H1 (cell line): Measurements from ENCODE around the gene TRPM1. TPM values are rescaled to one million over a fixed set of nuclear protein-coding genes. Genes with fewer than 3 reads are reported as not detected.

ENCODE experiments used
- CTCF ChIA-PET: fragments of 300-600 bp; sonication (Branson Sonifier 250); formaldehyde crosslinking; loops from one replicate; lab custom pipeline; 2021; ENCODE audit not compliant: partially characterized antibody; lab: Charles Lee
- POLR2A ChIA-PET: fragments of 300-600 bp; sonication (Branson Sonifier 250); formaldehyde crosslinking; loops from one replicate; lab custom pipeline; 2021; ENCODE audit warnings: inconsistent platforms; ENCODE audit not compliant: partially characterized antibody; lab: Charles Lee
- DNase-seq, 2 experiments: peaks; one replicate each; pipeline versions ENCODE4 v3.0.0 to v3.0.0-alpha.2; 2010 to 2022; ENCODE audit warnings: low spot score in 2 of 2, low read depth in 1 of 2, mixed read lengths in 1 of 2
- FAIRE-seq: peaks from 2 replicates; lab custom pipeline; 2011; peaks lifted over from hg19 to GRCh38; lab: Jason Lieb, UNC
- H2AFZ ChIP-seq: 2 replicates; pipeline ENCODE4 v1.8.1; 2012; ENCODE audit warnings: low read length, inconsistent platforms
- H2AK5ac ChIP-seq: 2 replicates; pipeline ENCODE4 v1.6.1; 2013; ENCODE audit warnings: low read depth, low read length
- H2BK120ac ChIP-seq: replicated peaks from 2 replicates; pipeline ENCODE3; 2013; ENCODE audit warnings: low read depth, low read length, inconsistent platforms
- H2BK12ac ChIP-seq: 2 replicates; pipeline ENCODE4 v1.6.1; 2013; ENCODE audit warnings: low read depth, low read length
- H2BK15ac ChIP-seq: 2 replicates; pipeline ENCODE4 v1.6.1; 2013; ENCODE audit warnings: low read length
- H2BK20ac ChIP-seq: 2 replicates; pipeline ENCODE4 v1.6.1; 2013; ENCODE audit warnings: low read length
- H2BK5ac ChIP-seq: 2 replicates; pipeline ENCODE4 v1.6.1; 2013; ENCODE audit warnings: low read depth, low read length
- H3K14ac ChIP-seq: 2 replicates; pipeline ENCODE4 v1.6.1; 2013; ENCODE audit warnings: inconsistent platforms; ENCODE audit not compliant: insufficient read length
- H3K18ac ChIP-seq: 2 replicates; pipeline ENCODE4 v1.6.1; 2013; ENCODE audit warnings: low read length; ENCODE audit errors: extremely low read depth
- H3K23ac ChIP-seq: 2 replicates; pipeline ENCODE4 v1.6.1; 2013; ENCODE audit warnings: inconsistent platforms; ENCODE audit not compliant: insufficient read length
- H3K23me2 ChIP-seq: 2 replicates; pipeline ENCODE4 v1.6.1; 2013; ENCODE audit warnings: low read depth, low read length
- H3K27ac ChIP-seq: 2 replicates; pipeline ENCODE4 v1.6.1; 2011; ENCODE audit warnings: low read depth, low read length, inconsistent platforms
- H3K27me3 ChIP-seq, 4 experiments: replicated peaks in 1 of 4; 1 replicate in 1 of 4; 2 replicates in 3 of 4; pipeline versions ENCODE4 v1.6.1 to v1.8.1; 2011 to 2013; ENCODE audit warnings: low read length in 3 of 4, mild to moderate bottlenecking in 3 of 4, inconsistent platforms in 2 of 4, mixed read lengths in 2 of 4, moderate library complexity in 1 of 4; ENCODE audit not compliant: control insufficient read depth in 3 of 4, insufficient read depth in 3 of 4; ENCODE audit errors: extremely low read depth in 1 of 4
- H3K36me3 ChIP-seq, 4 experiments: 2 replicates each; pipeline versions ENCODE4 v1.6.1 to v1.8.1; 2011 to 2013; ENCODE audit warnings: mild to moderate bottlenecking in 4 of 4, low read length in 3 of 4, moderate library complexity in 2 of 4, control low read depth in 1 of 4, inconsistent platforms in 1 of 4; ENCODE audit not compliant: insufficient read depth in 4 of 4, control insufficient read depth in 2 of 4
- H3K4ac ChIP-seq: replicated peaks from 2 replicates; pipeline ENCODE3; 2013; ENCODE audit warnings: low read length, low read depth, mixed read lengths, inconsistent platforms; ENCODE audit not compliant: insufficient read length
- H3K4me1 ChIP-seq, 4 experiments: replicated peaks in 1 of 4; 1 replicate in 1 of 4; 2 replicates in 3 of 4; pipeline versions ENCODE4 v1.6.1 to v1.8.1; 2011 to 2013; ENCODE audit warnings: low read length in 3 of 4, inconsistent platforms in 2 of 4, mixed read lengths in 1 of 4; ENCODE audit not compliant: insufficient read depth in 4 of 4, control insufficient read depth in 3 of 4
- H3K4me2 ChIP-seq, 2 experiments: 2 replicates each; pipeline versions ENCODE4 v1.6.1 to v1.8.1; 2011 to 2013; ENCODE audit warnings: low read depth in 2 of 2, low read length in 2 of 2, control low read depth in 1 of 2, inconsistent platforms in 1 of 2, mild to moderate bottlenecking in 1 of 2; ENCODE audit not compliant: insufficient read depth in 1 of 2
- H3K4me3 ChIP-seq, 4 experiments: fragments of 200-600, 300-600 bp in 1 of 4; sonication (generic), shearing (Covaris generic), sonication (Bioruptor Twin) in 1 of 4; 2 replicates each; pipeline versions ENCODE4 v1.5.1 to v1.8.1; 2011 to 2016; ENCODE audit warnings: low read length in 4 of 4, low read depth in 3 of 4, control low read depth in 2 of 4, inconsistent platforms in 2 of 4, mild to moderate bottlenecking in 2 of 4, mixed read lengths in 1 of 4, moderate library complexity in 1 of 4; ENCODE audit not compliant: insufficient read depth in 2 of 4; ENCODE audit errors: extremely low read depth in 1 of 4
- H3K56ac ChIP-seq: replicated peaks from 2 replicates; pipeline ENCODE3; 2013; ENCODE audit warnings: low read depth, mild to moderate bottlenecking, mixed read lengths, low read length, inconsistent platforms; ENCODE audit not compliant: insufficient read length
- H3K79me1 ChIP-seq: 2 replicates; pipeline ENCODE4 v1.6.1; 2013; ENCODE audit warnings: low read depth, low read length, control low read depth
- H3K79me2 ChIP-seq, 2 experiments: 2 replicates each; pipeline versions ENCODE4 v1.6.1 to v1.8.1; 2012 to 2013; ENCODE audit warnings: low read length in 2 of 2, mild to moderate bottlenecking in 2 of 2, inconsistent platforms in 1 of 2; ENCODE audit not compliant: insufficient read depth in 2 of 2, control insufficient read depth in 1 of 2
- H3K9ac ChIP-seq, 4 experiments: replicated peaks in 1 of 4; 1 replicate in 1 of 4; 2 replicates in 3 of 4; pipeline versions ENCODE4 v1.6.1 to v1.8.1; 2011 to 2013; ENCODE audit warnings: low read depth in 3 of 4, low read length in 3 of 4, control low read depth in 2 of 4, mild to moderate bottlenecking in 2 of 4, moderate library complexity in 2 of 4, inconsistent platforms in 1 of 4; ENCODE audit errors: extremely low read depth in 1 of 4
- H3K9me3 ChIP-seq, 2 experiments: 2 replicates each; pipeline versions ENCODE4 v1.6.1 to v1.8.1; 2012 to 2013; ENCODE audit warnings: mild to moderate bottlenecking in 2 of 2, moderate library complexity in 2 of 2, control low read depth in 1 of 2, inconsistent platforms in 1 of 2, low read depth in 1 of 2, low read length in 1 of 2, mixed read lengths in 1 of 2; ENCODE audit not compliant: insufficient read depth in 2 of 2
- H4K20me1 ChIP-seq, 2 experiments: replicated peaks in 1 of 2; 2 replicates each; pipeline versions ENCODE3 to v1.8.1; 2011 to 2013; ENCODE audit warnings: inconsistent platforms in 2 of 2, low read length in 2 of 2, mild to moderate bottlenecking in 1 of 2; ENCODE audit not compliant: insufficient read depth in 2 of 2, control insufficient read depth in 1 of 2
- H4K5ac ChIP-seq: 2 replicates; pipeline ENCODE4 v1.6.1; 2013; ENCODE audit warnings: low read length, low read depth, mixed read lengths, inconsistent platforms; ENCODE audit not compliant: insufficient read length
- H4K8ac ChIP-seq: 2 replicates; pipeline ENCODE4 v1.8.0; 2013; ENCODE audit warnings: mild to moderate bottlenecking, moderate library complexity, low read length, inconsistent platforms; ENCODE audit not compliant: insufficient read depth; ENCODE audit errors: extremely low read depth
- H4K91ac ChIP-seq: replicated peaks from 2 replicates; pipeline ENCODE3; 2013; ENCODE audit warnings: low read length, mixed read lengths, inconsistent platforms; ENCODE audit not compliant: insufficient read length
- BACH1 ChIP-seq: IDR thresholded peaks from 2 replicates; pipeline ENCODE4 v1.6.1; 2012; ENCODE audit warnings: low read length, improper control_type of control experiment
- BCL11A ChIP-seq, 2 experiments: IDR thresholded peaks; one replicate each; pipeline ENCODE4 v1.6.1; 2011; ENCODE audit warnings: low read depth in 2 of 2, low read length in 2 of 2, mild to moderate bottlenecking in 2 of 2
- CHD1 ChIP-seq: IDR thresholded peaks from 2 replicates; pipeline ENCODE4 v1.6.1; 2012; ENCODE audit warnings: low read depth, low read length, improper control_type of control experiment
- GTF2F1 ChIP-seq: IDR thresholded peaks from 2 replicates; pipeline ENCODE4 v1.6.1; 2012; ENCODE audit warnings: low read depth, low read length, improper control_type of control experiment, borderline replicate concordance
- JUN ChIP-seq: IDR thresholded peaks from 2 replicates; pipeline ENCODE4 v1.6.1; 2011; ENCODE audit warnings: low read depth, mild to moderate bottlenecking, improper control_type of control experiment, low read length
- NRF1 ChIP-seq: IDR thresholded peaks from 2 replicates; pipeline ENCODE4 v1.6.1; 2011; ENCODE audit warnings: mild to moderate bottlenecking, low read depth, low read length, improper control_type of control experiment
- PHF8 ChIP-seq: fragments of 200-600 bp; sonication (generic); conservative IDR thresholded peaks from 2 replicates; pipeline ENCODE4 v1.7.1; 2012; ENCODE audit warnings: low read depth, mild to moderate bottlenecking, inconsistent platforms, low read length, moderate library complexity
- SP2 ChIP-seq: IDR thresholded peaks from 2 replicates; pipeline ENCODE4 v1.6.1; 2012; ENCODE audit warnings: mild to moderate bottlenecking, low read length, inconsistent platforms
- TAF7 ChIP-seq: optimal IDR thresholded peaks from 2 replicates; pipeline ENCODE3; 2011; ENCODE audit warnings: low read depth, mild to moderate bottlenecking, inconsistent platforms, low read length, moderate library complexity, borderline replicate concordance
- TCF12 ChIP-seq: IDR thresholded peaks from 2 replicates; pipeline ENCODE4 v1.6.1; 2011; ENCODE audit warnings: low read depth, mild to moderate bottlenecking, low read length
- YY1 ChIP-seq: IDR thresholded peaks from 2 replicates; pipeline ENCODE4 v1.6.1; 2011; ENCODE audit warnings: low read depth, mild to moderate bottlenecking, low read length
- WGBS, 2 experiments: shearing (Covaris generic) in 1 of 2; methylation state at CpG; one replicate each; pipeline versions ENCODE4 v1.1.6 to v1.1.7; 2013 to 2015; ENCODE audit warnings: low lambda C conversion rate in 2 of 2, mixed read lengths in 2 of 2, inconsistent platforms in 1 of 2, low coverage in 1 of 2, missing lambda C conversion rate in 1 of 2; ENCODE audit not compliant: insufficient replicate concordance in 2 of 2, insufficient coverage in 1 of 2, insufficient read length in 1 of 2; ENCODE audit errors: extremely low coverage in 1 of 2, missing lambda C conversion rate in 1 of 2; 5-methylcytosine and 5-hydroxymethylcytosine counted together
- polyA plus RNA-seq, 7 experiments: library from polyadenylated mRNA; depleted of rRNA in 3 of 7; stranded (reverse) in 5 of 7; unstranded in 2 of 7; fragments of >200 nt in 5 of 7; fragments of 200-250 nt in 2 of 7; gene quantifications; 1 replicate in 5 of 7; 2 replicates in 1 of 7; 4 replicates in 1 of 7; pipeline versions ENCODE4 v1.2.1 to v1.2.3, GENCODE V29; 2011 to 2013; ENCODE audit warnings: missing spikeins in 2 of 7, mixed read lengths in 2 of 7
- total RNA-seq: library from RNA; stranded (reverse); fragmentation: NEBNext Ultra II Directional; extraction: Animal tissue kit (Norgen Biotek cat#: 25700); gene quantifications from 2 replicates; pipeline ENCODE4 v1.2.1, GENCODE V29; 2021
- TF ChIP-seq, protein P1 (sequence below): IDR thresholded peaks from 2 replicates; pipeline ENCODE4 v1.6.1; 2012; ENCODE audit warnings: inconsistent platforms

Gene TRPM1
- total and polyA plus RNA-seq, 2 of the 8 experiments (the other 6 are each of a cell fraction or from before 2014, with no cell fraction given) = 0.05 TPM; not detected in 1

DNA sequence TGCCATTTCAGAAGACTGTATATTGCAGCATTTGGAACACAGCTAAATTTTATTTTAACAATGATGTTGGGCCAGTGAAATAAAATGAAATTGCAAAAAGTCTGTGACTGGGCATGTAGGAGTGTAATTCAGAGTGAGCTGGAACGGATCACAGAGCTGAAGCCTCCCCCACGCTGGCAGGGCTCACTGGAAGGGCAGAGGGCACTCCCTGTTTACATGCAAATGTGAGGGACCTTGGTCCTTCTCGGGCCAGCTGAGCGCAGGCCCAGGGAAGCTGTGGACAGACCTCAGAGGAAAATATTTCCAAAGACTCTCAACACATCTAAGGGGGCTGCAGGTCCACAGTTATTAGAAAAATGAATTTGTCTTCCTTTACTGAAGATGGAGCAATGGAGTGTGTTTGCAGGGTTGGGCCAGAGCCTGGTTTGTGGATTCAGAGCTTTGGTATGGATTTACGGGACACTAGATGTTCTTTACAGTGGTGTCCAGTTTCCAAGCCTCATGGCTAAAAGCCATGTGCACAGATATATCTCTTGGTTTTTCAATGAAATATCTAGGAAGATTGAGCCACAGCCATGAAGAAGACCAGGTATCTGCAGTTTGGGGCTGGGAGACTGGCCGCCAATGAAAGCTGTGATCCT, 32.0 kb downstream of the TRPM1 start:
- no peaks in the 10 kb centered on the region for H3K79me2 ChIP-seq
- H3K9ac ChIP-seq = no peak overlapping the region
- H2BK20ac ChIP-seq = no peak overlapping the region
- no peaks in the 10 kb centered on the region for H3K79me1 ChIP-seq
- H3K18ac ChIP-seq = no peak overlapping the region
- no peak overlapping the region for H3K56ac ChIP-seq
- H3K27ac ChIP-seq = no peak overlapping the region
- CTCF ChIA-PET = interaction anchor here (1.1 kb wide), 1 partner anchor 60 kb away, joined by 3 read pairs; no protein-coding TSS in a partner anchor
- 92% methylated on average over 6 of the region's 6 CpGs; no CpG with 5 or more reads in 1 of the 2 experiments for WGBS, 2 experiments
- no peak overlapping the region for H2BK15ac ChIP-seq
- no peak overlapping the region for H2BK120ac ChIP-seq
- no peak overlapping the region for H3K23ac ChIP-seq
- H3K23me2 ChIP-seq = no peaks in the 10 kb centered on the region
- H3K4me2 ChIP-seq = no peak overlapping the region
- no peaks in the 10 kb centered on the region for H3K36me3 ChIP-seq
- no peak overlapping the region for H3K4ac ChIP-seq
- H3K4me3 ChIP-seq = no peak overlapping the region
- H3K27me3 ChIP-seq = no peaks in the 10 kb centered on the region
- H3K4me1 ChIP-seq = no peaks in the 10 kb centered on the region; a peak in 1 of 7 replicates
- H2BK12ac ChIP-seq = no peak overlapping the region
- H4K91ac ChIP-seq = no peak overlapping the region
- H2BK5ac ChIP-seq = no peak overlapping the region
- H4K8ac ChIP-seq = no peak overlapping the region
- POLR2A ChIA-PET = no interaction called here
- H2AK5ac ChIP-seq = no peak overlapping the region
- FAIRE-seq (no peak), DNase-seq (peak in 1 of 2 experiments; percentile 17)
- H3K14ac ChIP-seq = no peak overlapping the region
- no peaks in the 10 kb centered on the region for H4K20me1 ChIP-seq
- no peak overlapping the region for H4K5ac ChIP-seq
- H2AFZ ChIP-seq = no peak overlapping the region
- TF ChIP-seq TCF12 (no peak), BCL11A (IDR thresholded peaks at IDR 0.05; ENCODE audit: low read depth in 2 of 2, low read length in 2 of 2) (no peak), JUN (no peak), PHF8 (no peak), TAF7 (no peak), GTF2F1 (no peak), YY1 (no peak), NRF1 (no peak), BACH1 (no peak), SP2 (no peak), CHD1 (no peak)
- TF ChIP-seq, protein P1, sequence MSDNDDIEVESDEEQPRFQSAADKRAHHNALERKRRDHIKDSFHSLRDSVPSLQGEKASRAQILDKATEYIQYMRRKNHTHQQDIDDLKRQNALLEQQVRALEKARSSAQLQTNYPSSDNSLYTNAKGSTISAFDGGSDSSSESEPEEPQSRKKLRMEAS = no peak
- no peaks in the 10 kb centered on the region for H3K9me3 ChIP-seq
